Retinal pigment epithelial cell (primary cell): ENCODE data around the gene EXOC6.
"Not testable (repeated sequence)": the region's sequence is repeated elsewhere in the genome, so short reads cannot be mapped to it uniquely, and the experiment has no call there.

Source experiments
- DNase-seq: peaks from one replicate; pipeline ENCODE4 v3.0.0-alpha.2; 2010; ENCODE audit warnings: low read depth
- H3K4me3 ChIP-seq: 2 replicates; pipeline ENCODE4 v1.5.1; 2011; ENCODE audit warnings: mild to moderate bottlenecking, low read length, control low read depth, moderate library complexity
- TF ChIP-seq, protein P1 (sequence below): conservative IDR thresholded peaks from 2 replicates; pipeline ENCODE4 v1.5.1; 2011; ENCODE audit warnings: low read depth, low read length, control low read depth, inconsistent platforms

EXOC6 gene

DNA sequence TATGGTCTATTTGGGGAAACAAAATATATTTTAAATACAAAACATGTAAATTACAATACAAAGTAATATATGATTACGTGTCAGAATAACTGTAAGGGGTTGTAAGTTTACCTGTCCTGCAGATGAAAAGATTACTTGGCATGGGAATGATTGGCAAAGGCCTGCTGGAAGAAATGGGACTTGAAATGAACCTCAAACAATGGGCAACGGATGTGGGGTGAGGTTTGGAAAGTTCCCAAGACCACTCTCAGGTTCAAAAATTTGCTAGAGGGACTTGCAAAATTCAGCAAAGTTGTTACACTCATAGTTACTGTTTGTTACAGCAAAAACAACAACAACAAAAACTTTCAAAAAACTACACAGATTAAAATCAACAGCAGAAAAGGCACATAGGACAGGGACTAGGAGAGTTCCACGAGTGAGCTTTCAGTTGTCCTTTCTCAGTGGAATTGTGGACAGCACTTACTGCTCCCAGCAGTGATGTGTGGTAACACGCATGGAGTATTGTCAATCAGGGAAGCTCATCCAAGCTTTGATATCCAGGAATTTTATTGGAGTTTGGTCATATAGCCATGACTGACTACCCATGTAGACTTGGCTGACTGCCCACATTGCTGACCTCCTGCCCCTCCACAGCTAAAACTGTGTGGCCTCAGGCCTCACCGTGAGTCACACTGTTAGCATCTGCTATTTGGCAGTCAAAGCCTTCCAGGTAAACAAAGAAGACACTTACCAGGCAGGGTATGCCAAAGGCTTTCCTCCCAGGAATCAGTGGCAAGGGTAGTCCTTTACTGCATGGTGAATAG lies 43.8 kb downstream of the EXOC6 start:
- peak; percentile 68 for DNase-seq
- TF ChIP-seq, protein P1, sequence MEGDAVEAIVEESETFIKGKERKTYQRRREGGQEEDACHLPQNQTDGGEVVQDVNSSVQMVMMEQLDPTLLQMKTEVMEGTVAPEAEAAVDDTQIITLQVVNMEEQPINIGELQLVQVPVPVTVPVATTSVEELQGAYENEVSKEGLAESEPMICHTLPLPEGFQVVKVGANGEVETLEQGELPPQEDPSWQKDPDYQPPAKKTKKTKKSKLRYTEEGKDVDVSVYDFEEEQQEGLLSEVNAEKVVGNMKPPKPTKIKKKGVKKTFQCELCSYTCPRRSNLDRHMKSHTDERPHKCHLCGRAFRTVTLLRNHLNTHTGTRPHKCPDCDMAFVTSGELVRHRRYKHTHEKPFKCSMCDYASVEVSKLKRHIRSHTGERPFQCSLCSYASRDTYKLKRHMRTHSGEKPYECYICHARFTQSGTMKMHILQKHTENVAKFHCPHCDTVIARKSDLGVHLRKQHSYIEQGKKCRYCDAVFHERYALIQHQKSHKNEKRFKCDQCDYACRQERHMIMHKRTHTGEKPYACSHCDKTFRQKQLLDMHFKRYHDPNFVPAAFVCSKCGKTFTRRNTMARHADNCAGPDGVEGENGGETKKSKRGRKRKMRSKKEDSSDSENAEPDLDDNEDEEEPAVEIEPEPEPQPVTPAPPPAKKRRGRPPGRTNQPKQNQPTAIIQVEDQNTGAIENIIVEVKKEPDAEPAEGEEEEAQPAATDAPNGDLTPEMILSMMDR = no peak
- H3K4me3 ChIP-seq = no peak overlapping the region

DNA sequence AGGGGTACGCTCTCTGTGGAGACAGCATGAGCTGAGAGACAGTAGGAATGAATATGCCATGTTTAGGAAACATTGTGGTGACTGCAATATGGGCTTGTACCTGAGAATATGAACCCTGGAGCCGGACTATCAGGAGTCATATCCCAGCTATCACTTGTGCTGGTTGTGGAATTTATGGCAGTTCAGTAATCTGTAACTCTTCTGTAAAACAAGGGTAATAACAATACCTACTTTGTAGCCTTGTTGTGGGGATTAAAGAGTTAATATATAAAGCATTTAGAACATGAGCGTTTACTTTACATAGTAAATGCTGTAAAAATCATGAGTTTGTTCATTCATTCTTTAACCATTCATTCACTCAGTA lies 44.4 kb downstream of the EXOC6 start:
- TF ChIP-seq, protein P1 = no peak
- no peak for DNase-seq
- no peak overlapping the region for H3K4me3 ChIP-seq

- no peak for DNase-seq
- no peak overlapping the region for H3K4me3 ChIP-seq
- TF ChIP-seq, protein P1 = no peak
These were observed 45.8 kb downstream of the EXOC6 start for GRCh38 chr10:92894081-92894655.

DNA sequence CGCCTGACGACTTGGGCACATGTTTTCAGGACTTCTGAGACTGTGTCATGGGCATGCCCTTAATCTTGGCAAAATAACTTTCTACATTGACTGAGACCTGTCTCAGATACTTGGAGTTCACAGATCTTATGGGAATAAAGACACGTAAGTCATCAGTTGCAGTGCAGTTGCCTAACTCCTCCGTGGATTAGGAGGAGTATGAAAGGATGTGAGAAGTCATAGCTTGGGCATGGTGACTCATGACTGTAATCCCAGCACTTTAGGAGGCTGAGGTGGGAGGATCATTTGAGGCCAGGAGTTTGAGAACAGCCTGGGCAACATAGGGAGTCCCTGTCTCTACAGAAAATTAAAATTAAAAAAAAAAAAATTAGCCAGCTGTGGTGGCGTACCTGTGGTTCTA lies 49.6 kb downstream of the EXOC6 start:
- DNase-seq = no peak
- TF ChIP-seq, protein P1 = no peak
- no peak overlapping the region for H3K4me3 ChIP-seq

GRCh38 chr10:92901819-92902251 lies 53.5 kb downstream of the EXOC6 start:
- DNase-seq = no peak
- TF ChIP-seq, protein P1 = no peak
- no peak overlapping the region for H3K4me3 ChIP-seq

DNA sequence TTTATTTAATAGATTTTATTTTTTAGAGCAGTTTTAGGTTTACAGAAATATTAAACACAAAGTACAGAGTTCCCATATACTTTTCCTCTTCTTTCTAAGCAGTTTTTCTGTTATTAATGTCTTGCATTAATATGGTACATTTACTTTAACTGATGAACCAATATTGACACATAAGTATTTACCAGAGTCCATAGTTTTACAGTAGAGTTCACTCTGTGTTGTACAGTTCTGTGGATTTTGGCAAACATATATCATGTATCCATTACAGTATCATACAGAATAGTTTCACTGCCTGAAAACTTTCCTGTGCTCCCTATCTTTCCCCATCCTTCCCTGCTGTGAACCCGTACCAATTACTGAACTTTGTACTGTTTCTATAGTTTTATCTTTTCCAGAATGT lies 55.3 kb downstream of the EXOC6 start:
- TF ChIP-seq, protein P1 = no peak
- DNase-seq = no peak

DNA sequence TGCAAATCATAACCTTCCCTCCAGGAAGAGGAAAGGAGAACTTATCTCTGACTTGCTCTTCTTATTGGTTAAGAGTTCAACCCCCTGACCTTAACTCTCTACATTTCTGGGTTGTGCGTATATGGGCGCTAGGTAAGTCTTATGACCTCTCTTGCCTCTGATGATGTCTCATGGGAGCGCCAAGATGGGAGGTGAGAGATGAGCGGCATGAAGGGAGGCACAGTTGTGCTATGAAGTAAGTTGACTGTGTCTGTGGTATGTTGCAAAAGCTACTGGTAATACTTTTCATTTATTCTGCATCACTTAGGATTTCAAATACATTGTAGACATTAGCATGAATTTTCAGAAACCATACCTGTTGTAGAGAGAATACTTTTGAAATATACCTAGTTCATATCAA lies 59.0 kb downstream of the EXOC6 start:
- no peak for DNase-seq
- TF ChIP-seq, protein P1 = no peak
- no peak overlapping the region for H3K4me3 ChIP-seq

More for the DNA sequence above, 55.3 kb downstream of the EXOC6 start:
- no peak overlapping the region for H3K4me3 ChIP-seq

- H3K4me3 ChIP-seq, DNase-seq: not testable (repeated sequence)
These were observed 64.3 kb downstream of the EXOC6 start for GRCh38 chr10:92912631-92913030.
